G401 (cell line): ENCODE measurements around the gene SPAG6. TPM values are rescaled to one million over a fixed set of nuclear protein-coding genes. Genes with fewer than 3 reads are reported as not detected.

Experiments used
- DNase-seq: peaks from one replicate; pipeline ENCODE4 v3.0.0-alpha.2; 2015; ENCODE audit warnings: low spot score
- in situ Hi-C: cut with HindIII; loops from 2 replicates; pipeline ENCODE4 v1.10.0; 2016; ENCODE audit warnings: low sequenced_read_pairs, mixed read lengths
- total RNA-seq: library from RNA; depleted of rRNA; stranded (reverse); fragments of >200 nt; shearing (Covaris generic); gene quantifications from 2 replicates; pipeline ENCODE4 v1.2.3, GENCODE V29; 2014

SPAG6 gene
- total RNA-seq, 1 experiment from 2014 or later, result 52.9 TPM

- in situ Hi-C loops, result no loop called here
- no peak for DNase-seq
Observed at GRCh38 chr10:22443175-22443901, 98.0 kb downstream of the SPAG6 start.

GRCh38 chr10:22444219-22444788 lies 99.0 kb downstream of the SPAG6 start:
- DNase-seq, result no peak
- in situ Hi-C loops, result no loop called here

- no peak for DNase-seq
- in situ Hi-C loops, result no loop called here
Observed at GRCh38 chr10:22445495-22445894, 100.2 kb downstream of the SPAG6 start.

- DNase-seq, result no peak
- in situ Hi-C loops, result no loop called here
Observed at GRCh38 chr10:22447068-22447467, 101.8 kb downstream of the SPAG6 start.

- no peak for DNase-seq
- in situ Hi-C loops, result no loop called here
Observed at GRCh38 chr10:22451346-22451745, 106.0 kb downstream of the SPAG6 start.

- in situ Hi-C loops, result no loop called here
- DNase-seq, result no peak
Observed at GRCh38 chr10:22453320-22453719, 108.0 kb downstream of the SPAG6 start.

GRCh38 chr10:22453948-22454591 lies 108.8 kb downstream of the SPAG6 start:
- in situ Hi-C loops, result no loop called here
- DNase-seq, result no peak

- in situ Hi-C loops, result no loop called here
- DNase-seq, result no peak
Observed at GRCh38 chr10:22454634-22455033, 109.3 kb downstream of the SPAG6 start.

- no peak for DNase-seq
- in situ Hi-C loops, result no loop called here
Observed at GRCh38 chr10:22455068-22455857, 110.0 kb downstream of the SPAG6 start.

GRCh38 chr10:22456486-22456885 lies 111.2 kb downstream of the SPAG6 start:
- DNase-seq, result no peak
- in situ Hi-C loops, result no loop called here

GRCh38 chr10:22458272-22459038 lies 113.2 kb downstream of the SPAG6 start:
- in situ Hi-C loops, result no loop called here
- DNase-seq, result no peak

- no peak for DNase-seq
- in situ Hi-C loops, result no loop called here
Observed at GRCh38 chr10:22459496-22459895, 114.2 kb downstream of the SPAG6 start.

GRCh38 chr10:22460101-22460500 lies 114.8 kb downstream of the SPAG6 start:
- in situ Hi-C loops, result no loop called here
- DNase-seq, result no peak

- in situ Hi-C loops, result no loop called here
- no peak for DNase-seq
Observed at GRCh38 chr10:22460531-22461403, 115.5 kb downstream of the SPAG6 start.

- no peak for DNase-seq
- in situ Hi-C loops, result no loop called here
Observed at GRCh38 chr10:22461891-22462290, 116.6 kb downstream of the SPAG6 start.

GRCh38 chr10:22463255-22463654 lies 118.0 kb downstream of the SPAG6 start:
- in situ Hi-C loops, result no loop called here
- DNase-seq, result no peak

GRCh38 chr10:22464966-22465629 lies 119.8 kb downstream of the SPAG6 start:
- DNase-seq, result no peak
- in situ Hi-C loops, result no loop called here
